ENCODE data around the gene STAT1.
"Not testable (repeated sequence)": the region's sequence is repeated elsewhere in the genome, so short reads cannot be mapped to it uniquely, and the experiment has no call there.

Gene STAT1

DNA sequence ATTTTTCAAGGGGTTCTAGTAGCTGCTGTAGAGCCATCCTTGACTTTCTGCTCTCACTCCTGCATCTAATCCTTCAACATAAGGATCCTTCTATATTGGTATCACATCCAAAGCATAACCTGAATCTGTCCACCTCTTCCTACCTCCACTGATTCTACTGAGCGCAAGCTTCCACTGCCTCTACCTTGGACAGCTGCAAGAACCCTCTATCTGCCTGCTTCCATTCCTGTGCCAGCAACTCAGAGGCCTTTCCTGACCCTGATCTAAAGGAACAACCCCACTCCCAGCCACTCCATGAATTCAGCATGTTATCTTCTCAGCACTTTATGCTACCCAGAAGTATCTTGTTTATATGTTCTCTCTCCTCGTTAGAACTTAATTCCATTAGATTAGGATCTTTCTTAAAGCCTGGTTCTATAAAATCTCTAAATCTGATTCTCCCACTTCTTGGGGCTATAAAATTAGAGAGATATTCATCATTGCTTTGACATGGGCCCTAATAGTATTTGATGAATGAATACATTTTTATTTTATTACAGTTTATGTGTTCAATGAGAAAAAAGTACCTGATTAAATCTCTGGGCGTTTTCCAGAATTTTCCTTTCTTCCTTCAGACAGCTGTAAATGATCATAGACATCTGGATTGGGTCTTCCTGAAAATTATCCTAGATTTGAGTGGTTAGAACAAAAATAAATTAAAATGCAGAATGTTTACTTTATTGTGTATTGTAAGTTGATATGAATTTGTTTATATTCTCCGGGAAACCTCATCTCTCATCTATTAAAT is 6.8 kb downstream of the STAT1 start:
- DNase-seq (ENCODE audit: low spot score) = no peak

DNA sequence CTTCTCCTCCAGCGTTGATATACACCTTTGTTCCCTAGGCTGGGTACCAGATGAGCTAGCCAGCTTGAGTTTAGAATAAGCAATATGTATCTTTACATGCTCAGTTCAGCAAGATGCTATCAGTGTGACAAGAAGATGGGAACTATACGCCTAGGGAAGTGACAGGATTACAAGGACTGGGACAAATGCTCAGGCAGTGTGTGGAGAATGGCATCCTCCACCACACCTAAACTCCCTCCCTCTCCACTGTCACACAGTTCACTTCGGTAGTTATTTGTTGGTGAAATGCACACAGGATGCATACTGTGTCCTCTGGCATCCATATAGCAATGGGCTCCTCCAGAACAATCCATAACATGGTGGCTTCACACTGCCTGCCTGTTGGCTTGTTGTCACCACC is 7.7 kb downstream of the STAT1 start:
- no peak for DNase-seq (ENCODE audit: low spot score)

DNA sequence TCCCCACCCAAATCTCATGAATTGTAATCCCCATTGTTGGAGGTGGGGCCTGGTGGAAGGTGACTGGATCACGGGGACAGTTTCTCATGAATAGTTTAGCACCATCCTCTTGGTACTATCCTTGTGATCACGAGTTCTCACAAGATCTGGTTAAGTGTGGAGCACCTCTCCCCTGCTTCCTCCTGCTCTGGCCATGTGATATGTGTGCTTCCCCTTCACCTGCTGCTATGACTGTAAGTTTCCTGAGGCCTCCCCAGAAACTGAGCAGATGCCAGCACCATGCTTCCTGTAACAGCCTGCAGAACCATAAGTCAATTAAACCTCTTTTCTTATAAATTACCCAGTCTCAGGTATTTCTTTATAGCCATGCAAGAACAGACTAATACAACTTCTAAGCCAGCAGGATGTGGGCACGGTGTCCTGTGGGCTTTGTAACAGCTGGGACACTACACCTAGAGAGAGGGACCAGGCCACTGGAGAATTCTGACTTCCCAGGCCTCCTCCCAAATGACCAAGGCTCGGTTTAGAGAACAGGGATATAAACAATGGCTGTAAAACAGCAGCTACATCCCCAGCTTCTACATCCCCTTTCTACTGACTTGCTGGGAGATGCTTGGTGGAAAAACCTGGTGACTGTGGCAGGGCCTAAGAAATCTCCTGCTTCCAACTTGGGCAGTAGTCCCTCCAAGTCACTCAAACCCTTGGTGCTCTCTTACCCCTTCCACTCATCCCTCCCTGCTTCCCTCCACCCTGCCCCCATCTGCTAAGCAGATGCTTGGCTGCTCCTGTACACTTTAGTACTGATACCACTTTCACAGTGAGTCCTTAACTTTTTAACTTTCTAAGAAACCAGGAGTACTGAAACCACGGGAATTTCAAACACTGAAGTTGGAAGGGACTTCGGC is 10.3 kb downstream of the STAT1 start:
- DNase-seq (ENCODE audit: low spot score) = no peak

DNA sequence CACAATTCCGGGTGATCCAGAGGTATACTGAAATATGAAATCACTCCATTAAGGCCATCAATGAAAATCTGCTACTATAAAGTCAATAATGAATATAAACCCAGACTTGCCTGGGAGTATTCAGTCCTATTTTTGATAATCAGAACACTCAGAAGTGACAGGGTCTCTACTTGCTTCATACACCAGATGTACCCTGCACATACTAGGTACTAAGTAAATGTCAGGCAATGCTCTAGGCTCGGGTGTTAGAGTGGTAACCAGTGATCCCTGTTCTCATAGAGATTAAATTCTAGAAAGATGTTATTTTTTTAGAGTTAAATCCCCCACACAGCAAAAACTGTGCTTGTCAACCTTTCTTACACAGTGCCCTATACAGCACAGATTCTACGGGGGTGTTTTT is 12.3 kb downstream of the STAT1 start:
- DNase-seq (ENCODE audit: low spot score) = no peak

DNA sequence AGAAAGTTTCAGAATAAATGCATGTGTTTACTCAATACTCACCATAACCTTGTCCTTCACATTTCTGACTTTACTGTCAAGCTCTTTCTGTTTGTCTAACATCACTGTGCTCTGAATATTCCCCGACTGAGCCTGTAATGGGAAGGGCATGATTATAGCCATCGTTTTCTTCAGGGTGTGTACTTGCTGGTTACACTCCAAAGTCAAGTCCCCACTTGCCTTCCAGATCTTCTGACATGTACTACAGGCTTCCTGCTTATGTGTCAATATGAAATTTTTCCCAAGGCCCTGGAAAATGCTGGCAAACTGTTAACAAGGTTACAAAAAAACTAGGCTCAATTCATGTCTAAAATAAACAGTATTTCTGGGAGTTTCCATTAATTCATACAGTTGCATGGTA is 12.9 kb downstream of the STAT1 start:
- no peak for DNase-seq (ENCODE audit: low spot score)

DNA sequence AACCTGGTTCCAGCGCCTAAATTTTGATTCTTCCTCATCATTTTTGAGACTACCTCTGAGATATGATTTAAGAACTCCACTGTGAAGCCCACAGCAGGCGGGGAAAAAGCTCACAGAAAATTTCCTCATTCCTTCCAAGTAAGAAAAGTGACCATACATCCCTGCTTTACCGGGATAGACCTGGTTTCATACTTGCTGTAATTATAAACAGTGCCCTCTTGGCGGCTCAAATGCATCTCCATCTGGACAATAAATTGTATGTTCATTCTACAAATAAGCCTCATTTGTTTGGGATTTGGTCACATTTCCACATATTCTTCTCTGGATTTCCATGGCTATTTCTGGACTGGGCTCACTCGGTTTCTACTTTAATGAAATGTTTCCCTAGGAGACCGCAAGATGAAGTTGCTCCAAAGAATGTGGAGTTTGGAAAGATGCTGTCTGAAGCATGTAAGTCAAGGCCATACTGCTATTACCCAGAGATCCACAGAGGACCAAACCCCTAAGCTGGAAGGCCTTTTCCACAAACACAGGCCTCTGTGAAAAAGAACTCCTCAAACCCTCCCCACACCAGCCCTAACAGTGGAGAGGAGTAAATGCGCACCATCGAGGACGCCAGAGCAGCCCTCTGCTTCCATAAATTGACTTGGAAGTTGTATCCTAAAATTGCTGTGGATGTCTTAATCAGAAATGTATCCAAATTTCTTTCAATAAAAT is 13.9 kb downstream of the STAT1 start:
- no peak for DNase-seq (ENCODE audit: low spot score)

DNA sequence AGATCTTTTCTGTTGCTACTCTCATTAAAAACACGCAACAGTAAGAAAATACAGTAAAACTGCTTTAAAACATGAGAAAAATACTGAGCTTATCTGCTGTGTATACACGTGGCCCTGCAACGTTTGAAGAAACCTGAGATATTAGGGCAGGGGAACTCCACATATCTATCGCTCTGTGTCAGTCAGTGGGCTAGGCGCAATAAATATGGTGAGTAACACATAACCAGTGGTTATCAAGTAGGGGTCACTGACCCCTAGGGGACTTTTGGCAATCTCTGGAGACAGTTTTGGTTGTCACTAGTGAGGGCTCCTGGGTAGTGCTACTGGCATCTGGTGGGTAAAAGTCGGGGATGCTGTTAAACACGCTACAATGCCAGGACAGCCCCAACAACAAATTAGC is 14.9 kb downstream of the STAT1 start:
- DNase-seq (ENCODE audit: low spot score) = no peak

DNA sequence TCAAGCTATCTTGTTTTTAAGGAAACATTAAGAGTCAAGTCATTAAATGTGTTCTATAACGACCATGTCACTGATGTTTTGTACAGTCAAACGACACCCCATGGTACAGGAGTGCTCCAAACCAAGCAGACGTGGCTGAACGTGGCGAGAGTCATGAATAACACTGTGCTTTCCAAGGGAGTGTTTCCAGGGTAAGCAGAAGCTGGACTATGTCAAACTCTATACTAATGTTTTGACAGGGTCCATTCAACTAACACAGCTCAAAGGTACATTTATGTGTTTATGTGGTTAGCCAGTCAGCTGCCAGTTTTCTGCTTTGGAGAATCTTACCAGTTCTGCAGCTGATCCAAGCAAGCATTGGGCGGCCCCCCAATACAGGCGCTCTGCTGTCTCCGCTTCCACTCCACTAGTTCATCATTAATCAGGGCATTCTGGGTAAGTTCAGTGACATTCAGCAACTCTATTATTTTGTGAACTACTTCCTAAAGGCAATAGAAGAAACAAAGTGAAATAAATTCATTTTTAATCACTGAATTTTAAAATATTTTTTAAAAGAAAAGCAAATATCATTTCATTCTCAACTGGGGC is 16.4 kb downstream of the STAT1 start:
- no peak for DNase-seq (ENCODE audit: low spot score)

DNA sequence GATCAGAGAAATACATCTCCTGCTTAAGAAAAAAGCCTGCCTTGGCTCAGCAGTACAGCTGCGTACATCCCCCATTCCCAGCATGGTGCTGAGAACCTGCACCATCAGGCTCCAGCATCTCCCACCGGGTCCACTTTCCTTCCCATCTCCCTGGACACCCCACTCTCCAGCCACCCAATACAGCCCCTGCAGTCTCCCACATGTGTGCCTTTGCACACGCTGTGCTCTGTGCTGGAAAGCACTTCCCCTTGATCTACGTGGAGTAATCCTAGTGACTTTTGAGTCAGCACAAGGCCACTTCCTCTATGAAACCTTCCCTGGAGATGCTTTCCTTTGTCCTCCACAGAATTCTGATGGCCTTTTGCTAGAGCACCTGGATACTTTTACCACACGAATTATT is 17.0 kb downstream of the STAT1 start:
- DNase-seq (ENCODE audit: low spot score) = no peak

DNA sequence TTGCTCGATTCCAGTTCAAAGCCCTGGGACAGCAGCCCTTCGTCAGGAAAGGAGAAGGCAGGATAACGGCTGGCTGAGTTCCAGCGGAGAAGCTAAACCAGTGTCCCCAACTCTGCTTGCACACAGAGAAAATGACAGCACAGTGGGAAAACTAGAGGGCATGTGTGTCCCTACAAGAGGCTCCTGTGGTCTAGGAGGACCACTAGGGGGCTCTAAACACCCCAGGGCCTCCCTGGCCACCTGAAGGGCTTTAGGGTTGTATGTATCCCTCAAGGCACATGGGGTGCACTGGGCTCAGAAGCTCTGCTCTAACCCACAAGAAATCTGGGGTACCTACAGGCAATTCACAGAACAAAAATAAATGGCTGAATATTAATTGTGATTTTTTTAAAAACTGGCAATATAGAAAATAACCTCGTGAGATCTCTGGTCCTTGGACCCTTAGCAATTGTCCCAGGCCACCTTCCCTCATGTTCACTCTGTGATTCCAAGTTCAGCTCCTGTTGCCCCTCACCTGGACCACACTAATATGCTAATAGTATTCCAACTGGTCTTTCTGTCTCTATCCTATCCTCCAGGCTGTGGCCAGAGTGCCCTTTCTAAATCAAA is 17.5 kb downstream of the STAT1 start:
- DNase-seq (ENCODE audit: low spot score) = no peak

DNA sequence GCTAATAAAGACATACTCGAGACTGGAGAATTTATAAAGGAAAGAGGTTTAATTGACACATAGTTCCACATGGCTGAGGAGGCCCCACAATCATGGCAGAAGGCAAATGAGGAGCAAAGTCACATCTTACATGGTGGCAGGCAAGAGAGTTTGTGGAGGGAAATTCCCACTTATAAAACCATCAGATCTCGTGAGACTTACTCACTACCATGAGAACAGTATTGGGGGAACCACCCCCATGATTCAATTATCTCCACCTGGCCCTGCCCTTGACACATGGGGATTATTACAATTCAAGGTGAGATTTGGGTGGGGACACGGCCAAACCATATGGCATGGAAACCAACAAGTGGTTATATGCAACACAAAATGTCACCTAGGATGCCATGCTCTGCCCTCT is 18.7 kb downstream of the STAT1 start:
- not testable (repeated sequence) for DNase-seq (ENCODE audit: low spot score)

DNA sequence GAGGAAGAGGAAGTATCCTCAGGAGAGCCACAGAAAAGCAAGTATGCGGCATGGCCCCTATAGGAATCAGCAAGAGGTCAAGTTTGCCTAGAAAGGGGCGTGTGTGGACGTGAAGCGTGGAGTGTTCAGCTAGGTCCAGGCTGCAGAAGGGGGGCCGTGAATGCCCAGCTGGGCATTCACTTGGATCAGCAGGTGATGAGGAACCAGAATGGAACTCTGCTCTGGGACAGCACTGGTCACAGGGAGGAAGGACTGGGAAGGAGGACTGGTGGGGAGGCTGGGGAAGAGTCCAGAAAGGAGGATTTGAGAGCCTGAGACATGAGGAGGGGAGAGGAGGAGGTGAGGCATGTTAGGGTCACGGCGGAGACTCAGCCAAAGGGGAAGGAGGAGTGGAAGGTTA is 19.8 kb downstream of the STAT1 start:
- no peak for DNase-seq (ENCODE audit: low spot score)

DNA sequence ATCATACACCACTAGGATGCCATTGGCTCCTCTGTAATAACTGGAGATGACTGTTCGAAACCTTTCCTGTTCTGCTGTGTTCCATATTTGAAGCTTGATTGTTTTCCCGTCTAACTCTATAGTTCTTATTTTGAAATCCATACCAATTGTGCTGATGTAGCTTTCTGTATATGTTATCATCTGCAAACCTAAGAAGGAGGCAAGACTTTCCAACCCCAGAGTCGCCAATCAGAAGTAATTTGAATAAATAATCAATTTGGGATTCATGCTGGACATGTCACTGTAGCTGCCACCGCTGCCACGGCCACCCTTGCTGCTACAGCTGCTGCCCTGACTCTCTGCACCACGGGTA is 20.7 kb downstream of the STAT1 start:
- no peak for DNase-seq (ENCODE audit: low spot score)

DNA sequence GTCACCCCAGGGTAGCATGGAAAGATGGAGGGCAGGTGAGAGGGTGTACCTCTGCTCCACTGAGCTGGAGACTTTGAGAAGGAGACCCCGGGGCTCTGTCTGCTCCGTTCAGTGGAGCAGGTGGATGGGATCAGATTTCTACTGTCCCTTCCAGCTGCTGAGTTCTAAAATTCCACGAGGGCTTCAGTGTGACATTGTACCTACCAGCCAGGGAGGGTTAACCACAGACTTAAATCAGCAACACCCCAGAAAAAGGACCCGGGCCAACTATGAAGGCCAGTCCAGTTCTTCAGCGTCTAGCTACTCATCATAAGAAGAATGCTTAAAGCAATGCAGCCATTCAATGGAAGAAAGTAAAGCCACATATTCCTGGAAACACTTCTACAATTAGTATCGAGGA is 23.8 kb downstream of the STAT1 start:
- DNase-seq (ENCODE audit: low spot score) = no peak

DNA sequence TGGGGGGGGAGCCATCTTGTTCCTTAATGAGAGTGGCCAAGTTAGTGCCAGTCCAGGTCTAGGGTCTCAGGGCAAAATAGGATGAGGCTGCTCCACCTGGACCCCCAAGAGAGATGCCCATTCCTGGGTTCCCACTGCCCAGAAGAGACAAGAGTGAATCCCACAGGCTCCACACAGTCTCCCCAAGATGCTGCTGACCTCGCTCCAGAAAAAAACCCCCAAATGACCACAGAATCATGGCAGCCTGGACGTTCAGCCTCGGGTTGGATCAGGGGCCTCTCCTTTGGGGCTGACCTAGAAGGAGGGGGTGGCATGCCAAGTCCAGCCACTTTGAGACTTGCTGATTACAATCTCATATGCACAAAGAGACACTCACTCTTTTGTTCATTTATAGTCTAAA is 25.1 kb downstream of the STAT1 start:
- DNase-seq (ENCODE audit: low spot score) = no peak

DNA sequence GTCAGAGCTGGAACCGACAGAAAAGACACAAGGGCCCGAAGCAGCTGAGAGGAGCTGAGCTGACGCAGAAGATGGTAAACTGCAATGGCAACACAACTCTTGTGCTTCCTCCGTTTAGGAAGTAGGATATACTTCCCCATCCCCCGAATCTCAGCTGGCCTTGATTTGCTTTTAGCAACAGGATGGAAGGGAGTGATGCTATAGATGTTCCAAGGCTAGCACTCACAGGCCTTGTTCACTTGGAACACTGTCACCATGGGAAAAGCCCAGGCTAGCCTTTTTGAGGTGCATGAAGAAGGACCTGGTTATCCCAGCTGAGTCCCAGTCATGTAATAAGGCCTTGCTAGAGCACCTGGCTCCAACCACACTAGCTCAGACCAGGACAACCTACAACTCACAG is 26.0 kb downstream of the STAT1 start:
- DNase-seq (ENCODE audit: low spot score) = no peak

DNA sequence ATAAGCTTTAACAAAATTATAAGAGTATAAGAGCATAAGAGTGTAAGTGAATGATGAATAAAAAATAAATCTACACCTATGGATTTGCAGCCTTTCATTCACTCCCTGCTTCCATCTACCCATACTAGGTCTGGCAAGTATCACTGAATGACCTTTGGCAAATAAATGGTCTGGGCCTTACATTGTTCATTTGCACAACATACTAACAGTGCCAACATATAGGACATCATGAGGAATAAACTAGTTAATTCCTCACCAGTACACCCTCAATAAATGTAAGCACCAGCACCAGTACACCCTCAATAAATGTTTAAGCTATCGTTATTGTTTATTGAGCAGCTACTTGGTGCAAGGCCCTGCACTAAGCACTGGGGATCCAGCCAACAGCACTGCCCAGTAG is 26.9 kb downstream of the STAT1 start:
- no peak for DNase-seq (ENCODE audit: low spot score)

DNA sequence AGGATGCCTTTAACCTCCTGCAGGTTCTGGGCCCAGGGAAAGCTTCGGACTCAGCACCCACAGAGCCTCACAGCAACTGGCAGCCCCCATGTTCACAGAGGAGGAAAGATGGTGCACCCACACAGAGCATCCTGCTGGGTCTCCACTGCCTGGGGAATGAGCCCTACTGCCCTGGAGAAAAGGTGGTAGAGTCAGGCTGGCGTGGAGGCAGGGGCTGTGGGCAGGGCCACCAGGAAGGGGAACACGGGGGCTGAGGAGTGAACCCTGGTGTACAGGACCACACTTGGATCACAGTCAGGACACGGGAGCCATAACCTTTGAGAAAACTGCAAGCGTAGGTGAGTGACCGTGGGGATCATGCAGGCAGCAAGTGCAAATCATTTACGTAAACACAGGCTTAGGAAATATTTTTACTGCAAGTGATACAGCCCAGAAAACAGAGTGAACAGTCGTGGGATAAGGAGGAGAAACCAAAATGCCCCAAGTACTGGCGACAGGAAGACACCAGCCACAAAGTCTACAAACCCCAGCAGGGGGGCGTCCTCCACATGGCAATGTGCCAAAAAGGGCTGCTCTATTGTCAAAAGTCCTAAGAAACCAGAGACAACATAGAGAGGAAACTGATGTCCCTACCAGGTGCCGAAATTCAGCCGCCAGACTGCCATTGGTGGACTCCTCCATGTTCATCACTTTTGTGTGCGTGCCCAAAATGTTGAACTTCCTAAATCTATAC is 27.6 kb downstream of the STAT1 start:
- no peak for DNase-seq (ENCODE audit: low spot score)

DNA sequence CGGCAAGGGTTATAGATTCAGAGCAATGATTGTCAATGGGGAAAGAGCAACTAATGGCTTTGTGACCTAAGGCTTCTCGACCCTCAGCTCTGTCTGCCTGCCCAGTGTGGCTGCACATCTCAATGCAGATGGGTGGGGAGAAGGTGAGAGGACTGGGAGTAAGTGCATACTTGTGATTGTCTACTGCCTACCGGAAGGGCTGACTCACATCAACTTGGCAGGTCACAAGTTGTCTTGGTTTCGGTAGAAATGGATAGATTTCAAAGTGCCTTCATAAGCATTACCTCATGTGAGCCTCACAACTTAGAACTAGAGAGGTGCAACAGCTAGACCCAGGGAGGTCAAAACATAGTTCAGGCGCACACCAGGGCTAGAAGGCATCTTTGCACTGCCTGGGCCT is 29.4 kb downstream of the STAT1 start:
- peak; percentile 44 for DNase-seq (ENCODE audit: low spot score)

DNA sequence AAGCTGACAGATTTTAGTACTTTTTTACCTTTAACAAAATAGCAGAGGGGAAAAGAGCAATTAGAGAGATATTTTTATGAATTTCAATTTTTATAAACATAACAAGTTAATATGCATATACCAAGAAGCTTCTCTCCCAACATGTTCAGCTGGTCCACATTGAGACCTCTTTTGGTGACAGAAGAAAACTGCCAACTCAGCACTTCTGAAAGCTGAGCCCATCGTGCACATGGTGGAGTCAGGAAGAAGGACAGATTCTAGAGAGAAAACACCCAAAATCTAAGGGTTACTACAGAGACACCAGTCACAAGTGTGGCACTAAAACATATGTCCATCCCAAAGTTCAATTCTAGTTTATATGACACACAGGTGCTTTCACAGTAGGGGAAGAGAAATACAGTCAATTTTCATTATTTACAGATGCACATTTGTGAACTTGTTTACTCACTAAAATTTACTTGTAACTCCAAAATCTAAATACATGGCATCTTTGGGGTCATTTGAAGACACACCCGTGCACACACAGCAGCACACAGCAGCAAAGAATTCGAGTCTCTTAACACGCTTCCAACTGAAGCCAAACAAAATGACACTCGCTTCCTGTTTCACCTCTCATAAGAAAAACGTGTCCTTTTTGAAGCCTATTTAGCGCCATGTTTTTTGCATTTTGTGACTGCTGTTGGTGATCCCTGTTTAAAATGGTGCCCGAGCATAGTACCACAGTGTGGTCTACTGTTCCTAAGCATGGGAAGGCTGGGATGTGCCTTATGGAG is 31.5 kb downstream of the STAT1 start:
- DNase-seq (ENCODE audit: low spot score) = no peak

DNA sequence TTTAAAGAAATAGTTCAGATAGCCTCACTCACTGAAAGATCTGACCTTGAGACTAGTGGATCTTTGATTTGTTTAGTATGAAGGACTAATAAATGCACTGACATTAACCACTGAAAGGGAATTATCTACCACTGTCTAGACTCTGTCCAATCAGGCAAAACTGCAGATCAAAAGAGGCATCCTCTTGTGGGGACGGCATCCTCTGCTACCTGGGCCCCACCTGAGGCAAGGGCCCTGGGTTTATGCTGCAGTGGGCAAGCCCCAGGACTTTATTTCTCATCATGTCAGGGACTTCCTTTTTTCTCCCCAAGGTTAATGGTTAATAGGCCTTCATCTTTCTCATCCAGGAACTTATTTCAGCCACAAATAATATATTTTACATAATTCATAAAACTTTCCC is 32.2 kb downstream of the STAT1 start:
- DNase-seq (ENCODE audit: low spot score) = no peak
